Neural crest cell (in vitro differentiated cells): ENCODE measurements around the gene BAZ2B. TPM values are rescaled to one million over a fixed set of nuclear protein-coding genes. Genes with fewer than 3 reads are reported as not detected.

Source experiments
- DNase-seq: peaks from one replicate; pipeline ENCODE4 v3.0.0; 2021; ENCODE audit warnings: low read depth, mixed read lengths, low spot score
- H3K27ac Mint-ChIP-seq: one replicate; pipeline ENCODE4 v1.8.0; 2021; ENCODE audit warnings: mild to moderate bottlenecking, mixed read lengths; ENCODE audit not compliant: unreplicated experiment
- H3K27me3 Mint-ChIP-seq: 2 replicates; pipeline ENCODE4 v1.8.0; 2021; ENCODE audit warnings: low read depth, mild to moderate bottlenecking, mixed read lengths
- H3K36me3 Mint-ChIP-seq: 2 replicates; pipeline ENCODE4 v1.8.0; 2021; ENCODE audit warnings: low read depth, mild to moderate bottlenecking, mixed read lengths
- H3K4me1 Mint-ChIP-seq: 2 replicates; pipeline ENCODE4 v1.8.0; 2021; ENCODE audit warnings: mixed read lengths
- H3K4me3 Mint-ChIP-seq: one replicate; pipeline ENCODE4 v1.8.0; 2021; ENCODE audit warnings: mild to moderate bottlenecking, mixed read lengths
- H3K9me3 Mint-ChIP-seq: 2 replicates; pipeline ENCODE4 v1.8.0; 2021; ENCODE audit warnings: mixed read lengths
- CTCF ChIP-seq: fragments of 200-600 bp; sonication (generic); conservative IDR thresholded peaks from 2 replicates; pipeline ENCODE4 v1.5.0; 2021; ENCODE audit warnings: antibody characterized with exemption, mild to moderate bottlenecking
- total RNA-seq: library from RNA; stranded (reverse); gene quantifications from 2 replicates; pipeline ENCODE4 v1.2.1, GENCODE V29; 2021

Gene BAZ2B
- total RNA-seq, 1 donor from 2014 or later = 65.9 TPM

- Mint-ChIP-seq H3K4me1 (peaks cover 16% of the 10 kb centered on the region), H3K4me3 (no peak overlapping the region), H3K9me3 (no peaks in the 10 kb centered on the region), H3K27ac (no peak overlapping the region), H3K27me3 (no peaks in the 10 kb centered on the region), H3K36me3 (no peaks in the 10 kb centered on the region)
- DNase-seq = no peak
- TF ChIP-seq CTCF = no peak
Observed at GRCh38 chr2:159604159-159604558, 12.2 kb downstream of the BAZ2B start.

- no peak for DNase-seq
- peaks cover 9% of the 10 kb centered on the region for H3K4me1 Mint-ChIP-seq
- H3K27me3 Mint-ChIP-seq = no peaks in the 10 kb centered on the region
- no peak for TF ChIP-seq CTCF
- H3K27ac Mint-ChIP-seq = no peak overlapping the region
- H3K9me3 Mint-ChIP-seq = peaks cover 7% of the 10 kb centered on the region
- no peak overlapping the region for H3K4me3 Mint-ChIP-seq
- H3K36me3 Mint-ChIP-seq = peaks cover 15% of the 10 kb centered on the region
Observed at GRCh38 chr2:159600752-159601151, 15.6 kb downstream of the BAZ2B start.

GRCh38 chr2:159595410-159596046 lies 20.8 kb downstream of the BAZ2B start:
- no peak for DNase-seq
- Mint-ChIP-seq H3K27ac (no peak overlapping the region), H3K36me3 (peaks cover 16% of the 10 kb centered on the region), H3K9me3 (peaks cover 8% of the 10 kb centered on the region), H3K4me3 (no peak overlapping the region), H3K27me3 (no peaks in the 10 kb centered on the region), H3K4me1 (peaks cover 7% of the 10 kb centered on the region)
- TF ChIP-seq CTCF = no peak

- Mint-ChIP-seq H3K36me3 (peaks cover 11% of the 10 kb centered on the region), H3K27ac (no peak overlapping the region), H3K9me3 (peaks cover 4% of the 10 kb centered on the region), H3K4me3 (no peak overlapping the region), H3K27me3 (no peaks in the 10 kb centered on the region), H3K4me1 (peaks cover 7% of the 10 kb centered on the region)
- TF ChIP-seq CTCF = no peak
- DNase-seq = no peak
Observed at GRCh38 chr2:159592441-159592840, 23.9 kb downstream of the BAZ2B start.

GRCh38 chr2:159591221-159591620 lies 25.1 kb downstream of the BAZ2B start:
- Mint-ChIP-seq H3K36me3 (peaks cover 2% of the 10 kb centered on the region), H3K4me1 (peaks cover 3% of the 10 kb centered on the region), H3K9me3 (peaks cover 2% of the 10 kb centered on the region), H3K27me3 (no peaks in the 10 kb centered on the region), H3K4me3 (no peak overlapping the region), H3K27ac (no peak overlapping the region)
- TF ChIP-seq CTCF = no peak
- DNase-seq = no peak
